Astrocyte (in vitro differentiated cells and primary cell): ENCODE data around the gene ATP10A. TPM values are rescaled to one million over a fixed set of nuclear protein-coding genes. Genes with fewer than 3 reads are reported as not detected.
A peak's percentile ranks its signal among the peaks of the same experiment; 100 is the strongest.

Source experiments
- DNase-seq: peaks from one replicate; pipeline ENCODE4 v3.0.0-alpha.2; 2010; ENCODE audit warnings: low read depth
- FAIRE-seq: peaks from 2 replicates; lab custom pipeline; 2011; peaks lifted over from hg19 to GRCh38; lab: Jason Lieb, UNC
- H2AFZ ChIP-seq: 2 replicates; pipeline ENCODE4 v1.6.0; 2012; ENCODE audit warnings: low read depth, low read length, inconsistent platforms
- H3K27ac ChIP-seq: 2 replicates; pipeline ENCODE4 v1.5.1; 2011; ENCODE audit warnings: low read depth, low read length, inconsistent platforms
- H3K27me3 ChIP-seq: 2 replicates; pipeline ENCODE4 v1.6.0; 2011; ENCODE audit warnings: low read length, inconsistent platforms; ENCODE audit not compliant: insufficient read depth
- H3K36me3 ChIP-seq: 2 replicates; pipeline ENCODE4 v1.5.1; 2011; ENCODE audit warnings: low read length, inconsistent platforms; ENCODE audit not compliant: insufficient read depth
- H3K4me1 ChIP-seq: 2 replicates; pipeline ENCODE4 v1.5.1; 2011; ENCODE audit warnings: low read length, inconsistent platforms; ENCODE audit not compliant: insufficient read depth
- H3K4me2 ChIP-seq: 2 replicates; pipeline ENCODE4 v1.6.0; 2012; ENCODE audit warnings: low read length, inconsistent platforms
- H3K4me3 ChIP-seq: 2 replicates; pipeline ENCODE4 v1.5.1; 2011; ENCODE audit warnings: low read depth, mild to moderate bottlenecking, low read length, inconsistent platforms; ENCODE audit not compliant: insufficient read depth
- H3K79me2 ChIP-seq: 2 replicates; pipeline ENCODE4 v1.6.0; 2012; ENCODE audit warnings: mild to moderate bottlenecking, low read length, inconsistent platforms; ENCODE audit not compliant: insufficient read depth
- H3K9ac ChIP-seq: 2 replicates; pipeline ENCODE4 v1.6.0; 2012; ENCODE audit warnings: mild to moderate bottlenecking, low read length, inconsistent platforms
- H3K9me3 ChIP-seq: 2 replicates; pipeline ENCODE4 v1.5.1; 2012; ENCODE audit warnings: low read depth, mild to moderate bottlenecking, low read length, inconsistent platforms; ENCODE audit not compliant: insufficient read depth
- H4K20me1 ChIP-seq: 2 replicates; pipeline ENCODE4 v1.6.0; 2012; ENCODE audit warnings: low read length, inconsistent platforms; ENCODE audit not compliant: insufficient read depth
- H3K27ac Mint-ChIP-seq: one replicate; pipeline ENCODE4 v1.8.0; 2021; ENCODE audit warnings: mild to moderate bottlenecking, mixed read lengths; ENCODE audit not compliant: unreplicated experiment
- H3K27me3 Mint-ChIP-seq: one replicate; pipeline ENCODE4 v1.8.0; 2021; ENCODE audit warnings: low read depth, mixed read lengths; ENCODE audit not compliant: unreplicated experiment
- H3K36me3 Mint-ChIP-seq: one replicate; pipeline ENCODE4 v1.8.0; 2021; ENCODE audit warnings: low read depth, mixed read lengths; ENCODE audit not compliant: unreplicated experiment
- H3K4me1 Mint-ChIP-seq: one replicate; pipeline ENCODE4 v1.8.0; 2021; ENCODE audit warnings: low read depth, mixed read lengths; ENCODE audit not compliant: unreplicated experiment
- H3K4me3 Mint-ChIP-seq: one replicate; pipeline ENCODE4 v1.8.0; 2021; ENCODE audit warnings: mild to moderate bottlenecking, moderate library complexity, mixed read lengths; ENCODE audit not compliant: unreplicated experiment
- H3K9me3 Mint-ChIP-seq: one replicate; pipeline ENCODE4 v1.8.0; 2021; ENCODE audit warnings: mild to moderate bottlenecking, mixed read lengths; ENCODE audit not compliant: unreplicated experiment
- EZH2 ChIP-seq: IDR thresholded peaks from 2 replicates; pipeline ENCODE4 v1.6.1; 2012; ENCODE audit warnings: mild to moderate bottlenecking, low read length, inconsistent platforms; ENCODE audit not compliant: insufficient read depth
- total RNA-seq: library from RNA; stranded (reverse); gene quantifications from 2 replicates; pipeline ENCODE4 v1.2.1, GENCODE V29; 2021
- TF ChIP-seq, protein P1 (sequence below): IDR thresholded peaks from 2 replicates; pipeline ENCODE4 v1.5.1; 2011; ENCODE audit warnings: low read depth, mild to moderate bottlenecking, inconsistent platforms, low read length, moderate library complexity; ENCODE audit not compliant: insufficient read depth

The ATP10A gene
- total RNA-seq, 1 donor from 2014 or later, result 21.1 TPM

DNA sequence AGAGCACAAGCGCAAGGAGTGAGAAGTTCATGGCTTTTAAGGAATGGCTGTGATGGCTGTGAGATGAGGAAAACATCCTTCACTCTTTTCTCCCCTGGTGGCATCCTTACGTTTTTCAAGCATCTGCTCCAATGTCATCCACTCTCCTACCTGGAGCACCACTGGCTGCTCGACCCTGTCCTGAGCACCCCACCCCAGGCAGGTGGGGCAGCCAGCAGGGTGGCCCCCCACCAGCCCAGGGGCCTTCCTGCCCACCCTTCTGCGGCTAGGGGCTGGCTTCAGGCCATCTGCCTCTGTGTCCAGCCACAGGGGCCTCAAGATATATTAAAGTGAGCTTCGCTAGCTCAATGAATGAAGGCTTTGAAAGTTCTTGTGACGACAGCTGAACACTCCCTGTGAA lies 56.1 kb downstream of the ATP10A start:
- H3K4me3 Mint-ChIP-seq, result no peak overlapping the region
- peaks cover 13% of the 10 kb centered on the region for H3K4me1 Mint-ChIP-seq
- Histone ChIP-seq H3K4me3 (no peak overlapping the region), H3K4me2 (no peak overlapping the region), H2AFZ (no peak overlapping the region), H3K27me3 (no peaks in the 10 kb centered on the region), H3K27ac (no peak overlapping the region), H3K36me3 (no peaks in the 10 kb centered on the region), H3K4me1 (peaks cover 10% of the 10 kb centered on the region), H3K9me3 (no peaks in the 10 kb centered on the region), H4K20me1 (peaks cover 27% of the 10 kb centered on the region), H3K79me2 (peaks cover 41% of the 10 kb centered on the region), H3K9ac (no peak overlapping the region)
- H3K27ac Mint-ChIP-seq, result no peak overlapping the region
- H3K36me3 Mint-ChIP-seq, result peaks cover 6% of the 10 kb centered on the region
- no peaks in the 10 kb centered on the region for H3K27me3 Mint-ChIP-seq
- no peak for TF ChIP-seq EZH2
- TF ChIP-seq, protein P1, sequence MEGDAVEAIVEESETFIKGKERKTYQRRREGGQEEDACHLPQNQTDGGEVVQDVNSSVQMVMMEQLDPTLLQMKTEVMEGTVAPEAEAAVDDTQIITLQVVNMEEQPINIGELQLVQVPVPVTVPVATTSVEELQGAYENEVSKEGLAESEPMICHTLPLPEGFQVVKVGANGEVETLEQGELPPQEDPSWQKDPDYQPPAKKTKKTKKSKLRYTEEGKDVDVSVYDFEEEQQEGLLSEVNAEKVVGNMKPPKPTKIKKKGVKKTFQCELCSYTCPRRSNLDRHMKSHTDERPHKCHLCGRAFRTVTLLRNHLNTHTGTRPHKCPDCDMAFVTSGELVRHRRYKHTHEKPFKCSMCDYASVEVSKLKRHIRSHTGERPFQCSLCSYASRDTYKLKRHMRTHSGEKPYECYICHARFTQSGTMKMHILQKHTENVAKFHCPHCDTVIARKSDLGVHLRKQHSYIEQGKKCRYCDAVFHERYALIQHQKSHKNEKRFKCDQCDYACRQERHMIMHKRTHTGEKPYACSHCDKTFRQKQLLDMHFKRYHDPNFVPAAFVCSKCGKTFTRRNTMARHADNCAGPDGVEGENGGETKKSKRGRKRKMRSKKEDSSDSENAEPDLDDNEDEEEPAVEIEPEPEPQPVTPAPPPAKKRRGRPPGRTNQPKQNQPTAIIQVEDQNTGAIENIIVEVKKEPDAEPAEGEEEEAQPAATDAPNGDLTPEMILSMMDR, result no peak
- H3K9me3 Mint-ChIP-seq, result no peaks in the 10 kb centered on the region
- FAIRE-seq (no peak), DNase-seq (no peak)

DNA sequence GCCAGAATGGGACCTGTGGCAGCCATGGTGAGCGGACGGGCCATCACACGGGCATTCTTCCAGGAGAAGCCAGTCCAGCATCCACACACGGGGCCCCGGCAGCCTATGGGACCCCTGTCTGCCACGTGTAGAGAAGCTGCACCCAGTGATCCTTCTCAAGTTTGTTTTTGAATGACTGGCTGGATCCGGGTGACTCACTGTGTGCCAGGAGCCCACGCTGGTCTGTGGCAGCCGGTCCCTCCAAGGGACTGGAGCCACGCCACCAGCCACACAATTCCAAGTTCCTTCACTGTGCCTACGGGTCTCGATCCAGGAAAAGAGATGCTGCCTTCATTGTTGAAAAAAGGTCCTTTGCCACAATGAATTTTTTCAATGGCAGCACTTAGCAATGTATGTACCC lies 58.1 kb downstream of the ATP10A start:
- FAIRE-seq (no peak), DNase-seq (peak; percentile 47)
- Mint-ChIP-seq H3K9me3 (no peaks in the 10 kb centered on the region), H3K36me3 (peaks cover 13% of the 10 kb centered on the region), H3K4me3 (no peak overlapping the region), H3K4me1 (peaks cover 7% of the 10 kb centered on the region), H3K27ac (no peak overlapping the region), H3K27me3 (no peaks in the 10 kb centered on the region)
- Histone ChIP-seq H3K4me1 (peaks cover 3% of the 10 kb centered on the region), H3K9me3 (no peaks in the 10 kb centered on the region), H4K20me1 (peaks cover 12% of the 10 kb centered on the region), H3K27ac (no peak overlapping the region), H3K79me2 (peaks cover 32% of the 10 kb centered on the region), H2AFZ (peak overlapping the region; percentile 17), H3K36me3 (no peaks in the 10 kb centered on the region), H3K9ac (no peak overlapping the region), H3K27me3 (no peaks in the 10 kb centered on the region), H3K4me3 (no peak overlapping the region), H3K4me2 (no peak overlapping the region)
- no peak for TF ChIP-seq EZH2
- TF ChIP-seq, protein P1, result no peak

- H3K9ac ChIP-seq, result no peak overlapping the region
- Mint-ChIP-seq H3K27ac (no peak overlapping the region), H3K9me3 (no peaks in the 10 kb centered on the region), H3K36me3 (peaks cover 16% of the 10 kb centered on the region), H3K4me1 (peaks cover 5% of the 10 kb centered on the region), H3K4me3 (no peak overlapping the region), H3K27me3 (no peaks in the 10 kb centered on the region)
- H3K9me3 ChIP-seq, result no peaks in the 10 kb centered on the region
- no peak overlapping the region for H3K4me2 ChIP-seq
- H2AFZ ChIP-seq, result no peak overlapping the region
- H3K27ac ChIP-seq, result no peak overlapping the region
- H3K4me3 ChIP-seq, result no peak overlapping the region
- TF ChIP-seq, protein P1, result no peak
- no peak for TF ChIP-seq EZH2
- peaks cover 11% of the 10 kb centered on the region for H4K20me1 ChIP-seq
- H3K4me1 ChIP-seq, result peaks cover 3% of the 10 kb centered on the region
- H3K79me2 ChIP-seq, result peaks cover 29% of the 10 kb centered on the region
- no peak for FAIRE-seq
- DNase-seq, result no peak
- no peaks in the 10 kb centered on the region for H3K27me3 ChIP-seq
- no peaks in the 10 kb centered on the region for H3K36me3 ChIP-seq
These were observed 58.7 kb downstream of the ATP10A start for GRCh38 chr15:25804451-25804850.
